Inflammatory macrophage treated with lipopolysaccharide for 4 hours (primary cell): Measurements from ENCODE around the gene KIF26B.
"Not testable (repeated sequence)": the region's sequence is repeated elsewhere in the genome, so short reads cannot be mapped to it uniquely, and the experiment has no call there.

Source experiments
- DNase-seq: peaks from one replicate; pipeline ENCODE4 v3.0.0-alpha.2; 2020

Gene KIF26B

DNA sequence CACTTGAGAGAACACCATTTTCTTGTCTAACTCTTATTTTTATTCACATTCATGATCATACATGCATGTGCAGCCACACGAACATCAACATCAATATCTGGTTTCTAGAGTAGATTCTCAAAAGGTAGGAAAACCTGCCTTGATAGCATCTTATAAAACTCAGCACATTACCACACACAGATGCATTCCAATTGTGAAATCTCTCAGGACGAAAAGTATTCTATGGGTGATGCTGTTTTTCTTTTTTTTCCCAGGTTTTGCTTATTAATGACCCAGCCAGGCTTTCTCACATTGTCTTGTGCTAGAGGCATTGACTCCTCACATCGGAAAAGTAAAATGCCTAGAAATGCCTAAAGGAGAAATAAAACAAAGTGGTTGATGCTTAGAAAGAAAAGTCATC is 562.8 kb downstream of the KIF26B start:
- DNase-seq = no peak

GRCh38 chr1:245718123-245718522 is 563.3 kb downstream of the KIF26B start:
- no peak for DNase-seq

GRCh38 chr1:245718951-245719350 is 564.2 kb downstream of the KIF26B start:
- no peak for DNase-seq

- DNase-seq = no peak
These were observed 566.7 kb downstream of the KIF26B start for GRCh38 chr1:245721488-245721887.

DNA sequence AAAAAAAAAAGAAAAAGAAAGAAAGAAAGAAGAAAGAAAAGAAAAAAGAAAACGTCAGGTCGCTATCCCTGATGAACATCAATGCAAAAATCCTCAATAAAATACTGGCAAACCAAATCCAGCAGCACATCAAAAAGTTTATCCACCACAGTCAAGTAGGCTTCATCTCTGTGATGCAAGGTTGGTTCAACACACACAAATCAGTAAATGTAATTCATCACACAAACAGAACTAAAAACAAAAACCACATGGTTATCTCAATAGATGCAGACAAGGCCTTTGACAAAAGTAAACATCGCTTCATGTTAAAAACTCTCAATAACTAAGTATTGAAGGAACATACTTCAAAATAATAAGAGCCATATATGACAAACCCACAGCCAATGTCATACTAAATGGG is 573.2 kb downstream of the KIF26B start:
- DNase-seq = not testable (repeated sequence)

- no peak for DNase-seq
These were observed 576.0 kb downstream of the KIF26B start for GRCh38 chr1:245730801-245731200.

- DNase-seq = not testable (repeated sequence)
These were observed 585.6 kb downstream of the KIF26B start for GRCh38 chr1:245740336-245740735.

DNA sequence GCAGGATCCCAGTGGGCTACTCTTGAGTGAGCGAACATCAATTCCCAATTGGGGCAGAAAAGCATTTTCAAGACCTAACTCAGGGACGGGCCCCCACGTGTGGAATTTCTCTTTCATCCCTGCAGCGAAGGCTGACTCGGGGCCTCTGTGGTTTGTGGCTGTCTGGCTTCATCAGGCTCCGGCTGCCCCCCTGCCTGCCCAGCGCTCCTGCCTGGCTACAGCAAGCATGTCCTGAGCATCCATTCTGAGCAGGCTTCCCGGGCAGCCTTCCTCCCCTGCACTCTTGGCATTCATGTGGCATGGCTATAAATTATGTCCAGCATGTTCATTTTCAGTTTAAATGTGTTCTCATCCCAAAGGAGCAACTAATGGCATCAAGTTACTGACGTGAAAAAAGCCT is 588.1 kb downstream of the KIF26B start:
- no peak for DNase-seq

- DNase-seq = no peak
These were observed 593.5 kb downstream of the KIF26B start for GRCh38 chr1:245748240-245748639.

- DNase-seq = no peak
These were observed 593.9 kb downstream of the KIF26B start for GRCh38 chr1:245748646-245749045.

- DNase-seq = no peak
These were observed 594.3 kb downstream of the KIF26B start for GRCh38 chr1:245749053-245749452.

DNA sequence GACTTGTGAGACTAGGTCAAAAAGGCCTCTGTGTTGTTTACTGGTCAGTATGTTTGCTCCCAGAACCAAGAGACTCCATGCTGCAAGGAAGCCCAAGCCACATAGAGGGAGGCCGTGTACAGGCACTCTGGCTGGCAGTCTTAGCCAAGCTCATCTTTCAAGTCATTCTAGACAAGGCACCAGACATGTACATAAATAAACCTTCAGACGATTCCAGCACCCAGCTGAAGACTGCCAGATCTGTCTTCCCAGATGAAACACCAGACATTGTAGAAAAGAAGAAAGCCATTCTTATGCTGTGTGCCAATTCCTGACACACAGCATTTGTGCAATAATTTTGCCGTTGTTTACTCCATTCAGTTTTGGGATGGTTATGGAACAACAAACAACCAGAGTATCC is 595.5 kb downstream of the KIF26B start:
- no peak for DNase-seq

GRCh38 chr1:245751116-245751515 is 596.3 kb downstream of the KIF26B start:
- DNase-seq = no peak

GRCh38 chr1:245751726-245752470 is 597.1 kb downstream of the KIF26B start:
- no peak for DNase-seq

GRCh38 chr1:245752561-245752960 is 597.8 kb downstream of the KIF26B start:
- no peak for DNase-seq

GRCh38 chr1:245753807-245754206 is 599.0 kb downstream of the KIF26B start:
- no peak for DNase-seq

DNA sequence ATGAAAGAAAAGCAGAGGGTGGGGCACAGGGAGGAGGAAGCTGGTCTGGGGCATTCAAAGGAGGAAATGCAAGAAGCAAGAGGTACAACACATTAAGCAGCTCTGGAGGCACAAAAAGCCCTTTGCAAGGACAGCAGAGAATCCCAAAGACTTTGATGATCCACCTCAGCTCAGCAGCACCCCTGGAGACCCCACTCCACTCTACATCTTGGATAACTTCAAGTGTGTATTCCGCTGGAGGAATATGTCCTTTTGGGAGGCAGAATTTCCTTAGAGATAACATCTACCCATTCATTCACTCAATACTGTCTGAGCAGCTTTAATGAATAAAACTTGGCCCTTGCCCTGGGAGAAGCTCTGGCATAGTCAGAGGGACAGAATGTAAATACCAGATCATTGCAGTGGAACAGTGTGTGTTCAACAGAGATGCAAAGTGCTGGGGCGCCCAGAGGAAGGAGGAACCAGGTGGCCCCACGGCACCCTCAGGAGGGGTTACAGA is 599.7 kb downstream of the KIF26B start:
- no peak for DNase-seq
